ENCODE results near the gene CRYBA4.

The CRYBA4 gene

DNA sequence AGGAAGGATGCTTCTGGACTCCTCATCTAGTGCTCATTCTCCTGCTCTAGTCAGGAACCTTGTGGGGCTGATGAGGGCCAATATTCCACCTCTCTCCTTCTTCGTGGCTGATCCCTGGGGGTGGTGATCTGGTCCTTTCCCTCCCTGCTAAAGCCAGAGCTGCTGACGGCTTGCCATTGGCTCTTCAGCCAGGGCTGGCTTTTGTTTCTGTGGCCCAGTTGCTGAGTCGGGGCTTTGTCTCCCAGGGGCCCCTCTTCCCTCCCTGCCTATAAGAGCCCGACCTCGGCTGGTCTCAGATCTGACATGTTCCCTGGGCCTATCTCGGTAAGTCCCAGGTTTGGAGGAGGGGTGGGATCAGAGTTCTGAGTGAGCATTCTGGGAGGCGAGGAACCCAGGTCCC, at the start of gene CRYBA4:
Gene CRYBA4 (plus strand): TSS at position 301 of the 400 bp plus-strand sequence. CDS start 634 bp downstream, outside the sequence.
- no peak for DNase-seq (ENCODE audit: low read depth)

- no peak for DNase-seq (ENCODE audit: low read depth)
Observed at GRCh38 chr22:26573026-26573662, 48.6 kb upstream of the CRYBA4 start.

- DNase-seq (ENCODE audit: low read depth), result no peak
Observed at GRCh38 chr22:26574001-26574723, 47.6 kb upstream of the CRYBA4 start.

GRCh38 chr22:26576026-26576680, 45.6 kb upstream of the CRYBA4 start:
- no peak for DNase-seq (ENCODE audit: low read depth)

- DNase-seq (ENCODE audit: low read depth), result no peak
Observed at GRCh38 chr22:26577081-26577480, 44.7 kb upstream of the CRYBA4 start.

- DNase-seq (ENCODE audit: low read depth), result peak; percentile 25
Observed at GRCh38 chr22:26579331-26579886, 42.4 kb upstream of the CRYBA4 start.

DNA sequence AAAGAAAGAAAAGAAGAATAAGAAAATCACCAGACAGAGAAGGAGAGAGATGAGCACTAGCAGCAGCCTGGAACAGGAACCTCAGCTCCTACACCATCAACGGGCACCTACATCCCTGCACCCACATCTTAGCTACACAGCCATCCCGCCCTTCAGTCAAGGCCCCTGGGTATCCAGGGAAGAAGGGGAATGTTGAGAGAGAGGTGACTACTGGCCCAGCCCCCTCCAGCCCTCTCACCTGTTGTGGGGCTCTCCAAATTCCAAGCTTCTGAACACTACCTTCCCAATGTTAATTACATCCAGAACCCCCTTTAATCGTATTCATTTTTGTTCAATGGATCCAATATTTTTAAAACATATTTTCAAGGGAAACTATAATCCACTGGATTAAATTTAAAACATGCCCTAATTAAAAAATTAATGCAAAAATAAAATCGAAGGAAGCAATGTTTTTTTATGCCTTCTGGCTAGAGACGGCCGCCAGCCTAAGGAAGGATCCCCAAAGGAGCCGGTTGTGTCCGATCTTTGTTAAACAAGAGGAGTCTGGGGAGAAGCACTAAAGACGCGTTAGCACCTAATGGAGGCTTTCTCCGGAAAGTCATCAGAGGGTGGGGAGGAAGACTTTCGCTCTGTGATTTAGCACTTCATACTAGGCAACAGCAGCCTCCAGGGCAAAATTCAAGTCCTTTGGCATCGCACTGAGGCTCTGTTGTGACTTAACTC, 41.4 kb upstream of the CRYBA4 start:
- no peak for DNase-seq (ENCODE audit: low read depth)

DNA sequence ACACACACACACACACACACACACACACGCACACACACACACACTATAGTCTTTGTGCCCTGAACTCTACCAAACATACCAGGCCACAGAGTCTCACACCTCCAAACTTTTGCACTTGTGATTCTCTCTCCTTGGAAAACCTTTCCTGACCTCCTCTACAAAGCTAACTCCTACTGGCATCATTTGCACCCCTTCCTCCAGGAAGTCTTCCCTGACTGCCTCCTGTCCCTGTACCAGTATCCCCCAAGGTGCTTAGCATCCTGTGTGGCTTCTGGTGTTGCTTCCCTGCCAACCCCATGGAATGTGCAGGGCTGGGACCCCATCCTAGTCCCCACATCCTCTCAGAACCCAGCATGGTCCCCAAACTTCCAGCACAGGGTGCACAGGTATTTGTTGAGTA, 40.7 kb upstream of the CRYBA4 start:
- DNase-seq (ENCODE audit: low read depth), result no peak

DNA sequence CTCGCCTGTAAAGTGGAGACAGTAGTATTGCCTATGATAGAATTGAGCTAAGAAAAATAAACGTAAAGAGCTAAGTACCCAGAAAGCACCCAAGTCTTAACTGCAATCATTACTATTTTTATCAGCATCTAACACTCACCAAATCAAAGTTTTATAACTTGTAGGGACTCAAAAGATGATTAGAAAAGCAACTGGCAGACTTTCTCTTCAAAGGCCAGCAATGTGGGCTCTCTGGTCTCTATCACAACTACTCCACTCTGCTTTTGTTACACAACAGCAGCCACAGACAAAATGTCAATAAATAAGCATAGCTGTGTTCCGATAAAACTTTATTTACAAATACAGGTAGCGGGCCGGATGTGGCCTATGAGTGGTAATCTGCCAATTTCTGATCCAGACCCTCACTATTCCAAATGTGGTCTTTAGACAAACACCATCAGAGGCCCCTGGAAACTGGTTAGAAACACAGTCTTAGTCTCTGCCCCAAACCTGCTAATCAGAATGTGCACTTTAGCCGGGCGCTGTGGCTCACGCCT, 40.1 kb upstream of the CRYBA4 start:
- DNase-seq (ENCODE audit: low read depth), result no peak

DNA sequence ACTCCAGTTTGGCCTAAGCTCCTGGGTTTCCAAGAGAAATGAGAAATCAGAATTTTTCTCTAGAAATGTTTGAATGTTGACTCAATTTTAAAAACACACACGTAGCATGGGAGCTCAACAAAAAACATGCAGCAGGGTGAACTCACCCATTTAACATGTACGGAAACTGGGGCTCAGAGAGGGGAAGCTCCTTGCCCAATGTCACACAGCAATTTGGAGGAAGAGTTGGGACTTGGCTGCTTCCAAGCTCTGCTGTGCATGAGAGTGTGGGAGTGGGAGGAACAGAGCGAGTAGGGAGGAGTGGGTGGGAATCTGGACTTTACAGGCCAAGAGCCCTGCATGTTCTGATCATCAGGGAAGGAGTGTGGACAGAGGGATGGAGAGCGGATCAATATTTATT, 37.8 kb upstream of the CRYBA4 start:
- no peak for DNase-seq (ENCODE audit: low read depth)

- no peak for DNase-seq (ENCODE audit: low read depth)
Observed at GRCh38 chr22:26585104-26585790, 36.5 kb upstream of the CRYBA4 start.

GRCh38 chr22:26586556-26587325, 35.0 kb upstream of the CRYBA4 start:
- DNase-seq (ENCODE audit: low read depth), result no peak

- DNase-seq (ENCODE audit: low read depth), result no peak
Observed at GRCh38 chr22:26587991-26588613, 33.7 kb upstream of the CRYBA4 start.

DNA sequence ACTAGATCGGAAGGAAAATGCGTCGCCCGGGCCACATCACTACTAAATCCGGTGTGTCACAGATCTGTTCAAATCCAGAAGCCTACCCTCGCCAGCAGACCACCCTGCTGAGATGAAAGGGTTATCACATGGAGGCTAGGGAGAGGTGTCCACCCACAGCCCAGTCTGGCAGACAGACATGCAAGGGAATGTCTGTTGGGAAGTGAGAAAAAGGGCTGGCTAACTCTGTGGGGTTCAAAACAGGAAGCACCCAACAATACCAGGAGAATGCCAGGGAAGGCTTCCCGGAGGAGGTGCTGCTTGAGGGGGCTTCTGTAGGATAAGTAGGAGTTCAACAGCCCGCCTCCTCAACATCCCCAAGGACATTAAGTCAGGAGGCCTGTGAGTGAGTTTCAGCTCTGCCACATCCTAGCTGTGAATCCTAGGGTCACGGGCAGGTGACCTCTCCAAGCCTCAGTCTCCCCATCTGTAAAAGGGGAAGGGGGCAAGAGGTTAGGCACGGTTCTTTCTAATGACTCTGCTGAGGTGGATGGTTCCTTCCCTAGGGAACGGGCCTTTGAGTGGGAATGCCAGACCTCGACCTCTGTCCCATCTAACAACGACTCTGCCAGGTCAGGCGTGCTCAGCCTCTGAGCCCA, 32.9 kb upstream of the CRYBA4 start:
- no peak for DNase-seq (ENCODE audit: low read depth)

DNA sequence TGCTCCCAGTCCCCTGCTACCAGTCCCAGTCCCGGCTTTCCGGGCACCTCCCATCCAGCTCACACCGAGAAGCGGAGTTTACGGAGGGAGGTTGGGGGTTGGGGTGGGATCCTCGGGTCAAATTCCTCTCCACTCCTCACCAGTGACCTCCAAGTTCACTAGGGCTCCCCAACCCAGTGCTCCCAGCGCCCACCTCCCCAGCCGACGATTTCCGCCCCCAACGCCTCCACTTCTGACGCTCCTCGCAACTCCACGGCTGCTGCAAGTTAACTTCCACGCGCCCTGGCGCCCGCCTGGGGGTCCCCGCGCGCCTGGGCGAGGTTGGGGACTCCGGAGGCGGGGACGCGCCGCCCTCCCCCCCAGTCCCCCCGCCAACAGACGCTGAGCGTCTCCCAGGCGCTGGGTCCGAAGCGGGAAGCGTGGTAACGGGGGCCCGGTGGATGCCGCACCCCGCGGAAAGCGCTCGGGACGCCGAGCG, 32.4 kb upstream of the CRYBA4 start:
- DNase-seq (ENCODE audit: low read depth), result no peak

- peak; percentile 69 for DNase-seq (ENCODE audit: low read depth)
Observed at GRCh38 chr22:26589845-26590736, 31.7 kb upstream of the CRYBA4 start, which contains the start of gene TPST2. Gene TPST2, minus strand, starts transcription at chr22:26590132. Its CDS starts 48,502 bp downstream, at chr22:26541630.

DNA sequence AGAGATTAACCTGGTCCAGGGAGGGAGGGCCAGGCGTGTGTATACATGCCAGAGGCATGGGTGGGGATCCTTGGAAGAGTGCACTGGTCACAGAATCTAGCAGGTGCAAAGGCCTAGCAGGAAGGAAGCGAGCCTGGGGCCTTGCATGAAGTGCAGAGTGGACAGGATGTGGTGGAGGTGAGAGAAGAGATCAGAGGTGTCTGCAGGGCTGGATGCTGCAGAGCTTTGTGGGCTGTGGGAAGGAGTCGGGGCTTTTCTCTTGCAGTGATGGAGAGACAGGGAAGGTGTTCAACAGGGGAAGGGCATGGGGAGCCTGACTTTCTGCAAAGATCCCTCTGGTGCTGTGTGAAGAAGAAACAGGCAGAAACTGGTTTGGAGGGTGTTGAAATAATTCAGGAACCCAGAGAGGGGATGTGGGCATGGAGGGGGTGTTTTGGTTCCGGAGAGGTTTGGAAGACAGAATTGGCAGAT, 29.3 kb upstream of the CRYBA4 start:
- DNase-seq (ENCODE audit: low read depth), result peak; percentile 37

DNA sequence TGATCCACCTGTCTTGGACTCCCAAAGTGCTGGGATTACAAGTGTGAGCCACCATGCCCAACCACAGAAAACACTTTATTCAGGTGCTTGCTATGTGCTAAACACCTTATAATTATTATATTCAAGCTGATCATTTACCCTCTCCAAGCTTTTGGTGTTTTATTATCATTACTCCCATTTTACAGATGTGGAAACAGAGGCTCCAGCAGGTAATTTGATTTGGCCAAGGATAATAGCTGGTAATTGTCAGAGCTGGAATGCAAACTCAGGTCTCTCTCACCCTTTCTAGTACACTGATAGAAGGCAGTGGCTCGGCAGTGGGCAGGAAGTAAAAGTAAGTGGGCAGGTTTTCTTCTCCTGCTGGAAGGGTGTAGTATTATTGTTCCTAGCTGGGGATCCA, 28.0 kb upstream of the CRYBA4 start:
- no peak for DNase-seq (ENCODE audit: low read depth)
